ENCODE measurements around the gene PRRC2B.

GRCh38 chr9:131346559-131346958 is 47.3 kb upstream of the PRRC2B start:
- TF ChIP-seq ZBTB33 (IDR thresholded peaks at IDR 0.05) (no peak), CTCF (IDR thresholded peaks at IDR 0.05; ENCODE audit: low read depth, low read length, missing input control) (no peak)

Measured in liver (tissue), 2 donors.